K562 (cell line): ENCODE results near the gene KAZN. TPM values are rescaled to one million over a fixed set of nuclear protein-coding genes. Genes with fewer than 3 reads are reported as not detected.

Experiments
- ARNT ChIP-seq, 2 experiments: fragments of 450-650 bp; IDR thresholded peaks; 2 replicates each; pipeline ENCODE4 v1.6.1; 2016; ENCODE audit warnings: mild to moderate bottlenecking in 1 of 2
- CC2D1A ChIP-seq: fragments of 450-650 bp; IDR thresholded peaks from 2 replicates; pipeline ENCODE4 v1.6.1; 2017; ENCODE audit warnings: mild to moderate bottlenecking
- DIDO1 ChIP-seq: fragments of 450-650 bp; IDR thresholded peaks from 2 replicates; pipeline ENCODE4 v1.6.1; 2016; ENCODE audit warnings: low read depth, missing biosample characterization, missing genetic modification characterization
- EGR1 ChIP-seq: fragments of 450-650 bp; conservative IDR thresholded peaks from 2 replicates; pipeline ENCODE4 v1.6.1; 2017; ENCODE audit warnings: mild to moderate bottlenecking
- POLR3G ChIP-seq: IDR thresholded peaks from 2 replicates; pipeline ENCODE4 v1.6.1; 2011; ENCODE audit not compliant: insufficient read length, insufficient replicate concordance; ENCODE audit errors: extremely low read depth
- RAD21 ChIP-seq, 2 experiments: fragments of 250-450 bp in 1 of 2; fragments of 450-650 bp in 1 of 2; sonication (Bioruptor Pico) in 1 of 2; formaldehyde crosslinking in 1 of 2; IDR thresholded peaks in 1 of 2; conservative IDR thresholded peaks in 1 of 2; 2 replicates each; pipeline versions ENCODE4 v1.4.0 to v1.8.0; 2020 to 2022; ENCODE audit warnings: mild to moderate bottlenecking in 2 of 2, moderate library complexity in 1 of 2
- RAD51 ChIP-seq: fragments of 450-650 bp; IDR thresholded peaks from 2 replicates; pipeline ENCODE4 v1.7.1; 2016; ENCODE audit warnings: low read depth, mild to moderate bottlenecking, borderline replicate concordance
- SREBF1 ChIP-seq: fragments of 150-350 bp; IDR thresholded peaks from 2 replicates; pipeline ENCODE4 v1.6.1; 2014; ENCODE audit warnings: antibody characterized with exemption, low read depth, low read length, borderline replicate concordance
- TAF9B ChIP-seq: fragments of 450-650 bp; IDR thresholded peaks from 2 replicates; pipeline ENCODE4 v1.6.1; 2018; ENCODE audit warnings: mild to moderate bottlenecking; ENCODE audit not compliant: partially characterized antibody
- TCF7L2 ChIP-seq: fragments of 150-350 bp; IDR thresholded peaks from 2 replicates; pipeline ENCODE4 v1.6.1; 2016; ENCODE audit warnings: low read depth, mild to moderate bottlenecking, low read length, moderate library complexity
- TSC22D4 ChIP-seq: fragments of 450-650 bp; IDR thresholded peaks from 2 replicates; pipeline ENCODE4 v1.6.1; 2016; ENCODE audit warnings: missing genetic modification characterization, missing biosample characterization, control low read depth
- XRCC3 ChIP-seq: fragments of 450-650 bp; IDR thresholded peaks from 2 replicates; pipeline ENCODE4 v1.6.1; 2017; ENCODE audit warnings: mild to moderate bottlenecking, moderate library complexity
- XRCC5 ChIP-seq: fragments of 200-400 bp; formaldehyde crosslinking; IDR thresholded peaks from 2 replicates; pipeline ENCODE4 v1.6.1; 2017; ENCODE audit warnings: low read depth, mild to moderate bottlenecking, low read length
- ZFP36 ChIP-seq: fragments of 150-350 bp; IDR thresholded peaks from 2 replicates; pipeline ENCODE4 v1.6.1; 2018; ENCODE audit warnings: low read length, low read depth; ENCODE audit not compliant: partially characterized antibody
- ZNF253 ChIP-seq: fragments of 250-450 bp; sonication (Bioruptor Pico); conservative IDR thresholded peaks from 2 replicates; pipeline ENCODE4 v1.6.1; 2021; ENCODE audit warnings: mild to moderate bottlenecking
- ZNF551 ChIP-seq: fragments of 250-450 bp; sonication (Bioruptor Pico); IDR thresholded peaks from 2 replicates; pipeline ENCODE4 v1.5.0; 2021; ENCODE audit warnings: mild to moderate bottlenecking, moderate library complexity
- ZSCAN29 ChIP-seq: fragments of 450-650 bp; IDR thresholded peaks from 2 replicates; pipeline ENCODE4 v1.6.1; 2017
- polyA plus RNA-seq, 8 experiments: library from polyadenylated mRNA; depleted of rRNA in 4 of 8; stranded (reverse) in 5 of 8; unstranded in 3 of 8; fragments of >200 nt; fragmentation: Nextera tagmentation in 2 of 8; fragmentation: Illumina TruSeq in 1 of 8; extraction: Ambion mirVana in 2 of 8; extraction: Trizol in 1 of 8; gene quantifications; 2 replicates each; pipeline versions ENCODE4 v1.2.1 to v1.2.3, GENCODE V29; 2011 to 2014; ENCODE audit warnings: inconsistent platforms in 1 of 8, missing spikeins in 1 of 8
- total RNA-seq, 7 experiments: library from RNA; depleted of rRNA in 6 of 7; stranded (reverse); fragments of >200 nt in 6 of 7; fragmentation: Illumina TruSeq in 2 of 7; extraction: Trizol in 2 of 7; gene quantifications; 2 replicates each; pipeline versions ENCODE4 v1.2.1 to v1.2.3, GENCODE V29; 2011 to 2021; ENCODE audit warnings: low replicate concordance in 1 of 7
- TF ChIP-seq, protein P1 (sequence below): IDR thresholded peaks from 3 replicates; pipeline ENCODE4 v1.6.1; 2011; ENCODE audit warnings: borderline replicate concordance, mild to moderate bottlenecking; ENCODE audit not compliant: insufficient read length, insufficient read depth
- TF ChIP-seq, protein P2 (sequence below): fragments of 450-650 bp; IDR thresholded peaks from 2 replicates; pipeline ENCODE4 v1.6.1; 2016; ENCODE audit warnings: missing biosample characterization, missing genetic modification characterization
- TF ChIP-seq, protein P3 (sequence below): sonication (generic); formaldehyde crosslinking; IDR thresholded peaks from 2 replicates; pipeline ENCODE4 v1.8.0; 2022; ENCODE audit warnings: mild to moderate bottlenecking, missing genetic modification reagents, borderline replicate concordance

KAZN gene
- total and polyA plus RNA-seq, 9 of the 15 experiments (the other 6 are each of a cell fraction or from before 2014, with no cell fraction given) = 2.1 to 21.6 (median 5.4) TPM

DNA sequence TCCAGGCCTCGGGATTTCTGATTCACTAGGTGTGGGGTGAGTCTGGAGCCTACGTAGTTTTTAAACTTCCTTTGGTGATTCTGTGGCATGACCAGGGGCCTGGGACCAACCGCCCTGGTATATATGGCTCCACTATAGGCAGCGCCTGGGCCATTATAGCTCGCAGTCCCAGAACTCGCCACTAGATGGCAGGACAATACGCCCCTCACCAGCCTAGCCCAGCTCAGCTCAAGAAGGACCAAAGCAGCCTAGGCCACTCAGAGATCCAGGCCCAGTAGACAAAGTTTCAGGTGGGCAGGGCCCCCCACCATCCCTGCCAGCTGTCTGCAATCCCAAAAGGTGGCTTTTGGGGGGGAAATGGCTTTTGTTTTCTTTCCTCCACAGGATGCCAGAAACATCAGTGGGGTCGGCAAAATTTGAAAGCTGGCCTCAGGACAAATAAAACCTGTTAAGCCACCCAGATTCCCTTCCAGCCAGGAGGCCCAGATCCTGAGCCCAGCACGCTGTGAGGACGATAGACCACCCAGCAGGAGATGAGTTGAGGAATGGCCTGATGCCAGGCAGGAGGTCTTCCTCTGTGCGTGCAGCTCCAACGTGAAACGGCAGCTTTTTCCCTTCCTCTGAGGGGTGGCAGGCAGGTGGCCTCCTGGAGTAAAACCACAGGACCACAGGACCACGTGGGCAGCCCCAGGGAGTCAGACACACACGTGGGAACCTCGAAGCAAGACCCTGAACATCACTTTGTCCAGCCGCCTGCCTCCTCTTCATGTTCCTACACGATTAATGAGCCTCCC, 530.2 kb downstream of the KAZN start (continued):
- TF ChIP-seq EGR1 (no peak), ZNF253 (no peak), RAD51 (no peak), DIDO1 (tag) (no peak), CC2D1A (0 out of 2 replicates have a peak, but pooled peaks have one; percentile 19), TAF9B (no peak), XRCC5 (peak; percentile 74; the same call in 1 of the 2 replicates), XRCC3 (no peak), ARNT (IDR thresholded peaks at IDR 0.05) (no peak), ZFP36 (no peak), SREBF1 (no peak), ZSCAN29 (no peak), POLR3G (no peak), RAD21 (CRISPR knock-in tag; conservative IDR thresholded peaks at IDR 0.05 in 1 of 2, IDR thresholded peaks at IDR 0.05 in 1 of 2) (peak; percentile 92 to 96), TSC22D4 (tag) (no peak), TCF7L2 (no peak), ZNF551 (CRISPR knock-in tag) (no peak)
- TF ChIP-seq, protein P1, sequence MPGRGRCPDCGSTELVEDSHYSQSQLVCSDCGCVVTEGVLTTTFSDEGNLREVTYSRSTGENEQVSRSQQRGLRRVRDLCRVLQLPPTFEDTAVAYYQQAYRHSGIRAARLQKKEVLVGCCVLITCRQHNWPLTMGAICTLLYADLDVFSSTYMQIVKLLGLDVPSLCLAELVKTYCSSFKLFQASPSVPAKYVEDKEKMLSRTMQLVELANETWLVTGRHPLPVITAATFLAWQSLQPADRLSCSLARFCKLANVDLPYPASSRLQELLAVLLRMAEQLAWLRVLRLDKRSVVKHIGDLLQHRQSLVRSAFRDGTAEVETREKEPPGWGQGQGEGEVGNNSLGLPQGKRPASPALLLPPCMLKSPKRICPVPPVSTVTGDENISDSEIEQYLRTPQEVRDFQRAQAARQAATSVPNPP = no peak
- TF ChIP-seq, protein P2, sequence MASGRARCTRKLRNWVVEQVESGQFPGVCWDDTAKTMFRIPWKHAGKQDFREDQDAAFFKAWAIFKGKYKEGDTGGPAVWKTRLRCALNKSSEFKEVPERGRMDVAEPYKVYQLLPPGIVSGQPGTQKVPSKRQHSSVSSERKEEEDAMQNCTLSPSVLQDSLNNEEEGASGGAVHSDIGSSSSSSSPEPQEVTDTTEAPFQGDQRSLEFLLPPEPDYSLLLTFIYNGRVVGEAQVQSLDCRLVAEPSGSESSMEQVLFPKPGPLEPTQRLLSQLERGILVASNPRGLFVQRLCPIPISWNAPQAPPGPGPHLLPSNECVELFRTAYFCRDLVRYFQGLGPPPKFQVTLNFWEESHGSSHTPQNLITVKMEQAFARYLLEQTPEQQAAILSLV (tag) = no peak
- TF ChIP-seq, protein P3, sequence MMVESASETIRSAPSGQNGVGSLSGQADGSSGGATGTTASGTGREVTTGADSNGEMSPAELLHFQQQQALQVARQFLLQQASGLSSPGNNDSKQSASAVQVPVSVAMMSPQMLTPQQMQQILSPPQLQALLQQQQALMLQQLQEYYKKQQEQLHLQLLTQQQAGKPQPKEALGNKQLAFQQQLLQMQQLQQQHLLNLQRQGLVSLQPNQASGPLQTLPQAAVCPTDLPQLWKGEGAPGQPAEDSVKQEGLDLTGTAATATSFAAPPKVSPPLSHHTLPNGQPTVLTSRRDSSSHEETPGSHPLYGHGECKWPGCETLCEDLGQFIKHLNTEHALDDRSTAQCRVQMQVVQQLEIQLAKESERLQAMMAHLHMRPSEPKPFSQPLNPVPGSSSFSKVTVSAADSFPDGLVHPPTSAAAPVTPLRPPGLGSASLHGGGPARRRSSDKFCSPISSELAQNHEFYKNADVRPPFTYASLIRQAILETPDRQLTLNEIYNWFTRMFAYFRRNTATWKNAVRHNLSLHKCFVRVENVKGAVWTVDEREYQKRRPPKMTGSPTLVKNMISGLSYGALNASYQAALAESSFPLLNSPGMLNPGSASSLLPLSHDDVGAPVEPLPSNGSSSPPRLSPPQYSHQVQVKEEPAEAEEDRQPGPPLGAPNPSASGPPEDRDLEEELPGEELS (CRISPR knock-in tag) = no peak
